ENCODE measurements around the gene TNIK.

GRCh38 chr3:171378586-171378985 is 81.6 kb downstream of the TNIK start:
- TF ChIP-seq POLR2A (IDR thresholded peaks at IDR 0.05; ENCODE audit: low read depth, low read length) (no peak), POLR2AphosphoS5 (IDR thresholded peaks at IDR 0.05; ENCODE audit: low read depth, low read length) (no peak), TAF1 (IDR thresholded peaks at IDR 0.05; ENCODE audit: borderline replicate concordance, low read depth, low read length) (no peak)

All from GM12892 (cell line).